Fibroblast of lung (primary cell): Measurements from ENCODE around the gene PCBP3.

ENCODE experiments used
- CTCF ChIP-seq, 2 donors: IDR thresholded peaks in 1 of 2; conservative IDR thresholded peaks in 1 of 2; 1 replicate in 1 of 2; 2 replicates in 1 of 2; pipeline ENCODE4 v1.5.1; 2011 to 2012; ENCODE audit warnings: low read length in 2 of 2, control low read depth in 1 of 2, inconsistent platforms in 1 of 2, low read depth in 1 of 2, mild to moderate bottlenecking in 1 of 2
- EZH2 ChIP-seq: IDR thresholded peaks from 2 replicates; pipeline ENCODE4 v1.5.1; 2012; ENCODE audit warnings: low read length, control low read depth, mild to moderate bottlenecking; ENCODE audit errors: missing control alignments

- TF ChIP-seq CTCF (conservative IDR thresholded peaks at IDR 0.05 in 1 of 2, IDR thresholded peaks at IDR 0.05 in 1 of 2; ENCODE audit: low read depth in 1 of 2, low read length in 2 of 2) (no peak), EZH2 (no peak)
Observed at GRCh38 chr21:45818276-45818903, 174.9 kb downstream of the PCBP3 start.
